ENCODE results near the gene VPS13C.
A peak's percentile ranks its signal among the peaks of the same experiment; 100 is the strongest.
"Not testable (repeated sequence)": the region's sequence is repeated elsewhere in the genome, so short reads cannot be mapped to it uniquely, and the experiment has no call there.

Gene VPS13C

GRCh38 chr15:62021991-62022600 lies 38.2 kb downstream of the VPS13C start:
- peak; percentile 19; the same call in 1 of the 2 replicates for TF ChIP-seq CTCF (conservative IDR thresholded peaks at IDR 0.05; ENCODE audit: low read length)
- DNase-seq (ENCODE audit: low read depth): no peak
- H3K4me3 ChIP-seq (ENCODE audit: low read length): no peak overlapping the region

DNA sequence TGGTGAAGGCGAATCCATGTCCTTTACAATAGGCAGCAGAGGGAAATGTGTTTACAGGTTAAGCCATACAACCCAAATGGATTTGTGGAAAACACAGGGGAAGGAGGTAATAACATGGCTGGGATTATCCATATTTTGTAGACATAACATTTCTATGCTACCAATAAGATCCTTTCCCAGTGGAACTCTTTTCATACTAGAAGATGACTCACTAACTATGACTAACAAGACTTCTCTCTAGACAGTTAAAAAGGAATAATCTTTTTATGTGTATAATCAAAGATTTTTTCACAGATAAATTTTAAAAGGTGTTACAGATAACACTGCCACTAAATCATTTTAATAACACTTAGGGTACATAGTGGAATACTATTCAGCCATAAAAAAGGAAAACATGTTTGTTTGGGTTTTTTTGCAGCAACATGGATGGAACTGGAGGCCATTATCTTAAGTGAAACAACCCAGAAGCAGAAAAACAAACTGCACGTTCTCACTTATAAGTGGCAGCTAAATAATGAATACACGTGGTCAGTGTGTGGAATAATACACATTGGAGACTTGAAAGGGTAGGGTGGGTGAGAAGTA lies 39.6 kb downstream of the VPS13C start:
- TF ChIP-seq CTCF (conservative IDR thresholded peaks at IDR 0.05; ENCODE audit: low read length): no peak
- DNase-seq (ENCODE audit: low read depth): no peak
- H3K4me3 ChIP-seq (ENCODE audit: low read length): no peak overlapping the region

DNA sequence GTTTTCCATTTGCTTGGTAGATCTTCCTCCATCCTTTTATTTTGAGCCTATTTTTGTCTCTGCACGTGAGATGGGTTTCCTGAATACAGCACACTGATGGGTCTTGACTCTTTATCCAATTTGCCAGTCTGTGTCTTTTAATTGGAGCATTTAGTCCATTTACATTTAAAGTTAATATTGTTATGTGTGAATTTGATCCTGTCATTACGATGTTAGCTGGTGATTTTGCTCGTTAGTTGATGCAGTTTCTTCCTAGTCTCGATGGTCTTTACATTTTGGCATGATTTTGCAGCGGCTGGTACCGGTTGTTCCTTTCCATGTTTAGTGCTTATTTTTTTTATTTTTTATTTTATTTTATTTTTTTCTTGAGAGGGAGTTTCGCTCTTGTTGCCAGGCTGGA lies 54.9 kb downstream of the VPS13C start:
- H3K4me3 ChIP-seq (ENCODE audit: low read length): not testable (repeated sequence)

DNA sequence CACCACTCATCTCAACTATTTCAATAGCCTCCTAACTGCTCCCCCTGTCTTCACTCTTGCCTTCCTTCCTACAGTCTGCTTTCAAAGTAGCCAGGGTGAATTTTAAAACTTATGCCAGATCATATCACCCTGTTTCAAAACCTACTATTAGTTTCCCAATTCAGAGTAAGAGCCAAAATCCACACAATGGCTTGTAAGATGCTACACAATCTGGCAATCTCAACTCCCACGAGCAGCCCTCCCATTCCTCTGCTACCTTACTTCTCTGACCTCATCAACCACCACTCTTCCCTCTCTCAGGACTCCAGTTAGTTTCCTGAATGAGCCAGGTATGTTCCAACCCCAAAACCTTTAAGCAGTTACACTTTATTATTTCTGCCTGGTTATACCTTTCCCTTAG lies 62.5 kb downstream of the VPS13C start:
- DNase-seq (ENCODE audit: low read depth): peak; percentile 5
- TF ChIP-seq CTCF (conservative IDR thresholded peaks at IDR 0.05; ENCODE audit: low read length): no peak
- H3K4me3 ChIP-seq (ENCODE audit: low read length): no peak overlapping the region

More for the DNA sequence above, 54.9 kb downstream of the VPS13C start:
- not testable (repeated sequence) for DNase-seq (ENCODE audit: low read depth)

DNA sequence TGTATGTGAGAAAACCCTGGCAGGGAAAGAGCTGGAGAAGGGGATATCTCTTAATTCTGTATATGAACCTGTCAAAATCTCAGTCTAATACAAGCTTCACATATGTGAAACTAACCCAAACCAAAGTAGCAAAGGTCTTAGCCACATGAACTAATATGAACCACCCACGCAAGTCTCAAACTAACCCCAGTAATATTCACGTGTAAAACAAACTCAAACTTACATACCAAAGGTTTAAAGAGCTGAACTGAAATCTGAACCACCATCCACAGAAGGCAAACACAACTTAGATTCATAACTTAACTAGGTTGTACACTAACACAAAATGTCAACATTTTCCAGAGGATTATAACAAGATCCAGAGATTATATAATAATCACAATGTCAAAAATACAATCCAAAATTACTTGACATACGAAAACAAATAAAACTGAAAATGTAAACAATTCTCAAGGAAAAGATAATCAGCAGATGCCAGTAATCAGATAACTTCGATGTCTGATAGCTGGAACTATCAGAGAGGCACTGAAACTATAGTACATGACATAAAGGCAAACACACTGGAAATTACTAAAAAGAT lies 64.1 kb downstream of the VPS13C start:
- no peak for TF ChIP-seq CTCF (conservative IDR thresholded peaks at IDR 0.05; ENCODE audit: low read length)
- no peak overlapping the region for H3K4me3 ChIP-seq (ENCODE audit: low read length)
- DNase-seq (ENCODE audit: low read depth): no peak

DNA sequence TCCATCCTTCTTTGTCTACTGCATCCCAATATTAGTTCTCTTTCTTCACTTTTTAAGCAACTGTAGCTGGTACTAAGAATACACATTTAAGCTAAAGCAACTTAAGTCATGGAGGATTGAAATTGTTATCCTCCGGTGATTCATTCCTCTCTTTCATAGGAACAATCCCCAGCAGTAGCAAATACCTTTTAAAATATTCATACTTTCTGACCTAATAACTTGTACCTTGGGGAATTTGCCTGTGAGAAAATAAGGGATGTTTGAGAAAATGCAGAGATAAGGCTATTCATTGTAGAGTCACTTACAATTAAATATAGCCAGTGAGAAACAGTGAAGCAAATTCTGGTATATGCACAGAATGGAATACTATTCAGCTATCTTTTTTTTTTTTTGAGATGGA lies 66.0 kb downstream of the VPS13C start:
- H3K4me3 ChIP-seq (ENCODE audit: low read length): no peak overlapping the region
- peak; percentile 74 for DNase-seq (ENCODE audit: low read depth)
- TF ChIP-seq CTCF (conservative IDR thresholded peaks at IDR 0.05; ENCODE audit: low read length): no peak

GRCh38 chr15:61992518-61992917 lies 67.7 kb downstream of the VPS13C start:
- no peak overlapping the region for H3K4me3 ChIP-seq (ENCODE audit: low read length)
- no peak for TF ChIP-seq CTCF (conservative IDR thresholded peaks at IDR 0.05; ENCODE audit: low read length)
- DNase-seq (ENCODE audit: low read depth): no peak

Measured in AG10803 (cell line).